T-helper 2 cell treated with Interferon-gamma antibody and Interleukin-4, amounts not matched to agents 100 ng/mL and 5 ng/mL, for 36 hours (primary cell): ENCODE results near the gene WDR13. TPM values are rescaled to one million over a fixed set of nuclear protein-coding genes. Genes with fewer than 3 reads are reported as not detected.
"Not testable (repeated sequence)": the region's sequence is repeated elsewhere in the genome, so short reads cannot be mapped to it uniquely, and the experiment has no call there.

Experiments
- intact Hi-C: fragments of 100-400 bp; cut with micrococcal nuclease; formaldehyde crosslinking; loops from one replicate; pipeline ENCODE4 v1.15.1; 2023
- total RNA-seq: library from RNA; stranded (reverse); gene quantifications from 2 replicates; pipeline ENCODE4 v1.2.3, GENCODE V29; 2022

Gene WDR13
- total RNA-seq, 1 donor from 2014 or later = 45.3 TPM

DNA sequence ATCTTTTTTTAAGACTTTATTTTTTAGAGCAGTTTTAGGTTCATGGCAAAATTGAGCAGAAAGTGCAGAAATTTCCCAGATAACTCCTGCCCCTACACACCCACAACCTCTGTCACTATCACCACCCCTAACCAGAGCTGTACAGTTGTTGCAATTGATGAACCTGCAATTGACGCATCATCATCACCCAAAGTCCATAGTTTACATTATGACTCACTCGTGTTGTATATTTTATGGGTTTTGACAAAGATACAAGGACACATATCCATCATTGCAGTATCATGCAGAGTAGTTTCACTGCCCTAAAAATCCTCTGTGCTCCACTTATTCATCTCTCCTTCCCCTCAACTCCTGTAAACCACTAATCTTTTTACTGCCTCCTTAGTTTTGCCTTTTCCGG, 51.8 kb downstream of the WDR13 start:
- intact Hi-C loops = loop anchor here (10.0 kb wide), 1 partner anchor 266 kb away; the partner anchor contains the start of genes PIM2 and SLC35A2

- intact Hi-C loops = not testable (repeated sequence)
Measured at GRCh38 chrX:48652055-48652579, 54.8 kb downstream of the WDR13 start.

DNA sequence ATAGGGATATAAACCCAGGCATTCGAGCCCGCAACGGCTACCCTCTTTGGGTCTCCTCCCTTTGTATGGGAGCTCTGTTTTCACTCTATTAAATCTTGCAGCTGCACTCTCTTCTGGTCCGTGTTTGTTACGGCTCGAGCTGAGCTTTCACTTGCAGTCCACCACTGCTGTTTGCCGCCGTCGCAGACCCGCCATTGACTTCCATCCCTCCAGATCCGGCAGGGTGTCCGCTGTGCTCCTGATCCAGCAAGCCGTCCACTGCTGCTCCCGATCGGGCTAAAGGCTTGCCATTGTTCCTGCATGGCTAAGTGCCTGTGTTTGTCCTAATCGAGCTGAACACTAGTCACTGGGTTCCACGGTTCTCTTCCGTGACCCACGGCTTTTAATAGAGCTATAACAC, 57.5 kb downstream of the WDR13 start:
- intact Hi-C loops = not testable (repeated sequence)

Other genes starting within 250 kb of the WDR13 start
- not detected in 2 replicates for gene SSX3, start 240.8 kb upstream of the WDR13 start, total RNA-seq
- not detected in 2 replicates for gene SSX4, start 214.0 kb upstream of the WDR13 start, total RNA-seq
- not detected in 2 replicates for gene SSX4B, start 185.5 kb upstream of the WDR13 start, total RNA-seq
- 86.3 and 96.8 TPM in 2 replicates for gene SLC38A5, start 127.2 kb upstream of the WDR13 start, total RNA-seq
- gene FTSJ1, start 121.3 kb upstream of the WDR13 start, total RNA-seq = 66.1 and 69.1 TPM in 2 replicates
- gene PORCN, start 88.5 kb upstream of the WDR13 start, total RNA-seq = 14.1 and 14.8 TPM in 2 replicates
- gene EBP, start 75.7 kb upstream of the WDR13 start, total RNA-seq = 305 and 310 TPM in 2 replicates
- gene TBC1D25, start 57.8 kb upstream of the WDR13 start, total RNA-seq = 16.9 and 17.9 TPM in 2 replicates
- gene RBM3, start 23.0 kb upstream of the WDR13 start, total RNA-seq = 378 and 389 TPM in 2 replicates
- gene WAS, start 86.3 kb downstream of the WDR13 start, total RNA-seq = 155 and 160 TPM in 2 replicates
- 27.5 and 29.3 TPM in 2 replicates for gene SUV39H1, start 99.2 kb downstream of the WDR13 start, total RNA-seq
- not detected in 2 replicates for gene GLOD5, start 164.3 kb downstream of the WDR13 start, total RNA-seq
- not detected in 2 replicates for gene GATA1, start 189.1 kb downstream of the WDR13 start, total RNA-seq
- 87.1 and 92.1 TPM in 2 replicates for gene HDAC6, start 204.6 kb downstream of the WDR13 start, total RNA-seq
- gene ERAS, start 229.0 kb downstream of the WDR13 start, total RNA-seq = not detected in 2 replicates
- gene PCSK1N, start 238.1 kb downstream of the WDR13 start, total RNA-seq = 0.20 TPM in 1 of 2 replicates, not detected in the other